Pancreas (tissue), 10 donors: Measurements from ENCODE around the gene CCSER1. TPM values are rescaled to one million over a fixed set of nuclear protein-coding genes. Genes with fewer than 3 reads are reported as not detected.

ENCODE experiments used
- ATAC-seq, 4 donors: fragments of 200-7000 bp; cut with Tn5 transposase; one replicate each; pipeline versions ENCODE4 v1.8.0 to v1.9.1; 2020; ENCODE audit warnings: mild to moderate bottlenecking in 4 of 4, moderate library complexity in 4 of 4
- DNase-seq, 6 donors: peaks; one replicate each; pipeline ENCODE4 v3.0.0-alpha.2; 2020
- FAIRE-seq: peaks from 2 replicates; lab custom pipeline; 2012; peaks lifted over from hg19 to GRCh38; lab: Jason Lieb, UNC
- H3K27ac ChIP-seq, 4 donors: fragments of 200-600 bp; sonication (generic); 1 replicate in 3 of 4; 2 replicates in 1 of 4; pipeline versions ENCODE4 v1.5.0 to v1.8.0; 2020
- H3K27me3 ChIP-seq, 4 donors: fragments of 200-600 bp; one replicate each; pipeline ENCODE4 v1.8.0; 2021
- H3K36me3 ChIP-seq, 3 donors: fragments of 200-600 bp; sonication (generic) in 1 of 3; one replicate each; pipeline versions ENCODE4 v1.5.0 to v1.8.0; 2020 to 2021
- H3K4me1 ChIP-seq, 3 donors: fragments of 200-600 bp; one replicate each; pipeline ENCODE4 v1.8.0; 2021
- H3K4me3 ChIP-seq, 4 donors: fragments of 200-600 bp; sonication (generic) in 2 of 4; one replicate each; pipeline versions ENCODE4 v1.5.0 to v1.8.0; 2020 to 2021
- H3K9me3 ChIP-seq, 4 donors: fragments of 200-600 bp; one replicate each; pipeline ENCODE4 v1.8.0; 2021
- CTCF ChIP-seq, 4 donors: fragments of 200-600 bp; sonication (generic) in 3 of 4; IDR thresholded peaks; one replicate each; pipeline versions ENCODE4 v1.5.0 to v1.8.0; 2021; ENCODE audit warnings: antibody characterized with exemption in 4 of 4
- WGBS, 2 donors: extraction: QIAGEN DNeasy Blood & Tissue Kit; methylation state at CpG; one replicate each; pipeline ENCODE4 v1.1.7; 2013; 5-methylcytosine and 5-hydroxymethylcytosine counted together
- intact Hi-C, 3 donors: fragments of 100-400 bp; cut with DNase I; formaldehyde crosslinking; loops; one replicate each; pipeline versions ENCODE4 v1.11.1 to v1.14.2; 2022
- polyA plus RNA-seq, 2 donors: library from polyadenylated mRNA; stranded (reverse); fragments of 200-250 nt; gene quantifications; one replicate each; pipeline ENCODE4 v1.2.3, GENCODE V29; 2013
- total RNA-seq, 6 donors: library from RNA; stranded (reverse); fragmentation: NEBNext Ultra II Directional in 4 of 6; extraction: Animal tissue kit (Norgen Biotek cat#: 25700) in 4 of 6; gene quantifications; one replicate each; pipeline versions ENCODE4 v1.2.1 to v1.2.4, GENCODE V29; 2021 to 2023
- donor health status: healthy with polysubstance abuse.
- donor health status: DM: no; HTN: no; CAD: no; lungs with moderate emphysema.
- donor health status: DM: no; HTN: no; CAD: no.
- donor health status: control.
- donor health status: control.
- donor health status: Bipolar disorder and iron deficiency.
- donor health status: DM: yes; HTN: yes; CAD: no.
- donor health status: DM: no; HTN: no; CAD: no.
- donor health status: DM: no; HTN: no; CAD: no.
- donor health status: DM: yes; HTN: yes; CAD: no.

The CCSER1 gene
- total and polyA plus RNA-seq, 8 donors: 0.99 to 12.7 (median 5.1) TPM

DNA sequence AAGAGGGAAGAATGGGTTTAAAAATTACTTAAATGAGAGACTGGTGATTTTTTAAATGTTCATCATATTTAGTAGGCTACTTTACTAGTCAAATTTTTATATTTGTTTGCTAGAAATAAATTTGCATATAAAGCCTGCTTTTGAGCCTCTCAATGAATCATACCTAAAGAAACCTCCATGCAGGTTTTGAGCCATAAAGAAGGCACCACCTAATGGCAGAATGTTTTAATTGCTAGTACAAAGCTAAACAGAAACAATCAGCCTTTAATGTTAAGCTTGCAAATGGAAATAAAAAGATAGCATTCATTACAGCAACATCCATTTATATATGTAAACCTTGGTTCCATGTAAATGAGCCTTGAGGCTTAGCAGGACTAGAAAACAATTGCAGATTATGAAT is 989.7 kb downstream of the CCSER1 start:
- FAIRE-seq: no peak
- intact Hi-C loops: no loop called here

GRCh38 chr4:91118597-91118996 is 991.4 kb downstream of the CCSER1 start:
- no peaks in the 10 kb centered on the region for H3K4me1 ChIP-seq
- no peak for FAIRE-seq
- intact Hi-C loops: no loop called here

More for the DNA sequence above, 989.7 kb downstream of the CCSER1 start:
- no peaks in the 10 kb centered on the region for H3K9me3 ChIP-seq
- H3K4me1 ChIP-seq: no peaks in the 10 kb centered on the region
- H3K4me3 ChIP-seq: no peak overlapping the region
- no peak for TF ChIP-seq CTCF (IDR thresholded peaks at IDR 0.05)
- H3K27ac ChIP-seq: no peak overlapping the region
- ATAC-seq (no peak), DNase-seq (no peak)
- H3K36me3 ChIP-seq: no peaks in the 10 kb centered on the region
- H3K27me3 ChIP-seq: no peaks in the 10 kb centered on the region

DNA sequence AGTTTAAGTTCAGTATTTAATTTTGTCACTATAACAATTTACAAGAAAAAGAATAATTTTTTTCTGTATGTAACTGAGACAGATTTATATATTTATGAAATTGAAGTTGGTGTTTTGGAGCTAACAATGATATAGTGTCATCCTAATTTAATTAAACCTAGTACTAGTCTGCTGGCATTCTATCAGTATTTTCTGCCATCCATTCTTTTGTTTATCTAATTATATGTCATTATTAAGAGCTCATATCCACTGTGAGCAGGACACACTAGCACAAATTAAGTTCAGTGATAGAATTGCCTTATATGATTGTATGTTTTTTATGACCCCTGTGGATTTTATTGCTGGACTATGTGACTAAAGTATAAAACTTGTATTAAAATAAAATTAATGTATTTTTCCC is 996.5 kb downstream of the CCSER1 start:
- TF ChIP-seq CTCF (IDR thresholded peaks at IDR 0.05): no peak
- H3K36me3 ChIP-seq: no peaks in the 10 kb centered on the region
- H3K4me3 ChIP-seq: no peak overlapping the region
- no peaks in the 10 kb centered on the region for H3K9me3 ChIP-seq
- H3K27me3 ChIP-seq: no peaks in the 10 kb centered on the region
- H3K4me1 ChIP-seq: no peaks in the 10 kb centered on the region
- no peak for ATAC-seq
- no peak for FAIRE-seq
- H3K27ac ChIP-seq: no peak overlapping the region
- intact Hi-C loops: no loop called here
- DNase-seq: no peak

More at GRCh38 chr4:91118597-91118996, 991.4 kb downstream of the CCSER1 start:
- no peak for TF ChIP-seq CTCF (IDR thresholded peaks at IDR 0.05)
- no peak for ATAC-seq
- no peaks in the 10 kb centered on the region for H3K27me3 ChIP-seq
- no peak for DNase-seq
- no peak overlapping the region for H3K27ac ChIP-seq
- H3K36me3 ChIP-seq: no peaks in the 10 kb centered on the region
- no peaks in the 10 kb centered on the region for H3K9me3 ChIP-seq
- H3K4me3 ChIP-seq: no peak overlapping the region

DNA sequence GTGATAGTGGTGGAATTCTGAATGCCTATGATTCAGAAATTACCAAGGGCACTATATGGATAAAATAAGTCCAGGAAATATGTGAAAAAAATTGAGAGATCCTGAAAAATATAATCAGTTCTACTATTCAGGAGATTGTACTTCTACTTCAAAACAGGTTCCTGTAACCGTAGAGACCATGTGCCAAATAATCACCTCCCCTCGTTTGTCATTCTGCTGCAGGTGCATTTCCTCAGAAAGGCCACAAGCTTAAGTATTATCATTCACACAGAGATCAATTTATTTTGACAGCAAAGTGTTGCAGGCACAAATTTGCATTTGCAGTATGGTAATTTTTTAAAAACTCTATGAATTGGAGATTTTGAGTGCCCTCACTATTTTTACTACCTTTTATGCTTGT is 1000.0 kb downstream of the CCSER1 start:
- no peak for FAIRE-seq
- ATAC-seq: peak in 1 of 4 donors; percentile 54
- Histone ChIP-seq H3K27me3 (no peaks in the 10 kb centered on the region), H3K36me3 (no peaks in the 10 kb centered on the region), H3K4me3 (no peak overlapping the region), H3K27ac (no peak overlapping the region), H3K4me1 (no peaks in the 10 kb centered on the region), H3K9me3 (no peaks in the 10 kb centered on the region)
- intact Hi-C loops: no loop called here
- no peak for DNase-seq
- WGBS, 2 donors: 14% methylated on average over 2 of the region's 2 CpGs
- TF ChIP-seq CTCF (IDR thresholded peaks at IDR 0.05): no peak

- Histone ChIP-seq H3K27ac (no peak overlapping the region), H3K4me3 (no peak overlapping the region), H3K36me3 (no peaks in the 10 kb centered on the region), H3K4me1 (no peaks in the 10 kb centered on the region), H3K27me3 (no peaks in the 10 kb centered on the region), H3K9me3 (no peaks in the 10 kb centered on the region)
- no peak for TF ChIP-seq CTCF (IDR thresholded peaks at IDR 0.05)
- intact Hi-C loops: no loop called here
- FAIRE-seq (no peak), DNase-seq (no peak), ATAC-seq (no peak)
- WGBS, 2 donors: 3 to 5% methylated on average over 1 of the region's 1 CpG
These were observed 1000.6 kb downstream of the CCSER1 start for GRCh38 chr4:91127831-91128230.
